Ovary (tissue), 9 donors: Measurements from ENCODE around the gene ME2. TPM values are rescaled to one million over a fixed set of nuclear protein-coding genes. Genes with fewer than 3 reads are reported as not detected.

Experiments used
- DNase-seq, 5 donors: peaks; one replicate each; pipeline ENCODE4 v3.0.0-alpha.2; 2019 to 2020
- H3K27ac ChIP-seq, 2 donors: fragments of 200-600 bp; one replicate each; pipeline versions ENCODE4 v1.5.1 to v1.8.0; 2019 to 2022
- H3K27me3 ChIP-seq: fragments of 200-600 bp; one replicate; pipeline ENCODE4 v1.8.0; 2022
- H3K36me3 ChIP-seq: fragments of 200-600 bp; sonication (generic); one replicate; pipeline ENCODE4 v1.5.1; 2019
- H3K4me1 ChIP-seq: one replicate; pipeline ENCODE4 v1.8.1; 2013; ENCODE audit warnings: mild to moderate bottlenecking, moderate library complexity; ENCODE audit not compliant: insufficient read depth
- H3K4me3 ChIP-seq: fragments of 200-600 bp; sonication (generic); one replicate; pipeline ENCODE4 v1.5.1; 2017
- H3K9me3 ChIP-seq, 2 donors: fragments of 200-600 bp in 1 of 2; sonication (generic) in 1 of 2; one replicate each; pipeline versions ENCODE4 v1.5.1 to v1.8.1; 2013 to 2019; ENCODE audit warnings: mild to moderate bottlenecking in 1 of 2, moderate library complexity in 1 of 2
- CTCF ChIP-seq, 3 donors: fragments of 450-650 bp in 2 of 3; fragments of 200-600 bp in 1 of 3; IDR thresholded peaks; one replicate each; pipeline versions ENCODE4 v1.5.1 to v1.8.0; 2016 to 2022; ENCODE audit warnings: antibody characterized with exemption in 3 of 3, mild to moderate bottlenecking in 1 of 3
- EP300 ChIP-seq: sonication (generic); formaldehyde crosslinking; IDR thresholded peaks from one replicate; pipeline ENCODE4 v1.6.1; 2017; ENCODE audit warnings: antibody characterized with exemption
- POLR2A ChIP-seq: fragments of 450-650 bp; IDR thresholded peaks from one replicate; pipeline ENCODE4 v1.6.1; 2017; ENCODE audit warnings: antibody characterized with exemption, mild to moderate bottlenecking, moderate library complexity
- WGBS, 3 donors: extraction: QIAGEN DNeasy Blood & Tissue Kit in 1 of 3; methylation state at CpG; one replicate each; pipeline versions ENCODE4 v1.1.5 to v1.1.7; 2013 to 2017; 5-methylcytosine and 5-hydroxymethylcytosine counted together
- intact Hi-C, 4 donors: fragments of 100-400 bp; cut with DNase I; formaldehyde crosslinking; loops; one replicate each; pipeline versions ENCODE4 v1.11.0 to v1.15.1; 2022 to 2023
- polyA plus RNA-seq, 2 donors: library from polyadenylated mRNA; stranded (reverse); fragments of 200-250 nt in 1 of 2; fragments of 350-450 nt in 1 of 2; fragmentation: Illumina TruSeq in 1 of 2; extraction: RNeasy Lipid Tissue Mini Kit (QIAGEN cat#74804) in 1 of 2; gene quantifications; one replicate each; pipeline ENCODE4 v1.2.3, GENCODE V29; 2013 to 2014
- total RNA-seq, 7 donors: library from RNA; depleted of rRNA in 2 of 7; stranded (reverse); fragments of >200 nt in 2 of 7; fragmentation: NEBNext Ultra II Directional in 3 of 7; extraction: Animal tissue kit (Norgen Biotek cat#: 25700) in 3 of 7; gene quantifications; one replicate each; pipeline versions ENCODE4 v1.1.0 to v1.2.4, GENCODE V29; 2016 to 2023
- donor health status: DM: no; HTN: no; CAD: no; lungs with moderate emphysema.
- donor health status: DM: no; HTN: no; CAD: no.
- donor health status: Bipolar disorder and iron deficiency.
- donor health status: DM: yes; HTN: yes; CAD: no.
- donor health status: DM: no; HTN: no; CAD: no.
- donor health status: DM: yes; HTN: yes; CAD: no.

ME2 gene
- total and polyA plus RNA-seq, 9 donors, result 15.6 to 66.2 (median 31.8) TPM

- 40 to 47% (median 41%) methylated on average over 4 of the region's 4 CpGs for WGBS, 3 donors
- TF ChIP-seq CTCF (IDR thresholded peaks at IDR 0.05), result no peak
- TF ChIP-seq POLR2A, result no peak
- TF ChIP-seq EP300, result no peak
- Histone ChIP-seq H3K27ac (no peak overlapping the region), H3K4me1 (no peaks in the 10 kb centered on the region), H3K27me3 (no peaks in the 10 kb centered on the region), H3K9me3 (no peaks in the 10 kb centered on the region), H3K4me3 (no peak overlapping the region), H3K36me3 (no peaks in the 10 kb centered on the region)
- intact Hi-C loops, result no loop called here
- no peak for DNase-seq
Observed at GRCh38 chr18:50863840-50864375, 15.0 kb upstream of the ME2 start.

GRCh38 chr18:50866765-50867164 lies 12.2 kb upstream of the ME2 start:
- TF ChIP-seq CTCF (IDR thresholded peaks at IDR 0.05) (no peak), POLR2A (no peak), EP300 (no peak)
- Histone ChIP-seq H3K9me3 (no peaks in the 10 kb centered on the region), H3K27me3 (no peaks in the 10 kb centered on the region), H3K4me3 (no peak overlapping the region), H3K27ac (no peak overlapping the region), H3K4me1 (no peaks in the 10 kb centered on the region), H3K36me3 (no peaks in the 10 kb centered on the region)
- intact Hi-C loops, result no loop called here
- DNase-seq, result no peak

- Histone ChIP-seq H3K4me3 (no peak overlapping the region), H3K9me3 (no peaks in the 10 kb centered on the region), H3K27ac (no peak overlapping the region), H3K27me3 (no peaks in the 10 kb centered on the region), H3K36me3 (no peaks in the 10 kb centered on the region), H3K4me1 (no peaks in the 10 kb centered on the region)
- no peak for DNase-seq
- TF ChIP-seq POLR2A (no peak), CTCF (IDR thresholded peaks at IDR 0.05) (no peak), EP300 (no peak)
- 90 to 93% (median 91%) methylated on average over 4 of the region's 4 CpGs for WGBS, 3 donors
- intact Hi-C loops, result no loop called here
Observed at GRCh38 chr18:50869150-50869549, 9.8 kb upstream of the ME2 start.

GRCh38 chr18:50870138-50870845 lies 8.6 kb upstream of the ME2 start:
- no peak for DNase-seq
- H3K27ac ChIP-seq, result no peak overlapping the region
- H3K4me3 ChIP-seq, result no peak overlapping the region
- no peaks in the 10 kb centered on the region for H3K9me3 ChIP-seq
- H3K4me1 ChIP-seq, result no peaks in the 10 kb centered on the region
- WGBS, 3 donors, result 83 to 90% (median 85%) methylated on average over 7 of the region's 7 CpGs
- intact Hi-C loops, result no loop called here
- TF ChIP-seq EP300, result no peak
- TF ChIP-seq CTCF (IDR thresholded peaks at IDR 0.05), result no peak
- TF ChIP-seq POLR2A, result no peak
- no peaks in the 10 kb centered on the region for H3K27me3 ChIP-seq
- H3K36me3 ChIP-seq, result no peaks in the 10 kb centered on the region
